NB4 (cell line): ENCODE measurements around the gene COG2.

ENCODE experiments used
- CTCF ChIP-seq: IDR thresholded peaks from one replicate; pipeline ENCODE4 v1.5.1; 2012; ENCODE audit warnings: low read depth, low read length
- POLR2A ChIP-seq: IDR thresholded peaks from 2 replicates; pipeline ENCODE4 v1.6.1; 2011; ENCODE audit warnings: mild to moderate bottlenecking; ENCODE audit not compliant: insufficient read length; ENCODE audit errors: extremely low read depth

DNA sequence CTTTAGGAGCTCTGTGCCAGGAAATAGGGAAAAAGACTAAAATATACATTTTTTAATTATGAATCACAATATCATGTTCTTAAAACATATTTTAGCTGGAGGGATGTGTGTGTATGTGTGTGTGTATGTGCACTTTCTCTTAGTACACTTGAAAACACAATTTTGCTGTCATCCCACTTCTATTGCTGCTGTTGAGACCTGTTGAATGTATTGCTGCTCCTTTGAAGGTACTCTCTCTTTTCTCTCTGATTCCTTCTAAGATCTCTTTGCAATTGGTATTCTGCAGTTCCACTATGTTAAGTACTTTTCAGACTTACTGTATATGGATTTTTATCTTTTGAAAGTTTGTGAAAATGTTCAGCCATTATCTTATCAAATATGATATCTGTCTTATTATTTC, 43.5 kb upstream of the COG2 start:
- TF ChIP-seq CTCF (no peak), POLR2A (no peak)
